Smooth muscle cell (in vitro differentiated cells): ENCODE data around the gene ABCC6. TPM values are rescaled to one million over a fixed set of nuclear protein-coding genes. Genes with fewer than 3 reads are reported as not detected.

Experiments used
- DNase-seq: peaks from one replicate; lab custom pipeline; 2025; ENCODE audit not compliant: unreplicated experiment; lab: John Stamatoyannopoulos, UW
- H2AFZ ChIP-seq: fragments of 200-600 bp; sonication (generic); 2 replicates; pipeline ENCODE4 v1.6.0; 2016; ENCODE audit warnings: antibody characterized with exemption, low read depth, mild to moderate bottlenecking
- H3F3A ChIP-seq: fragments of 200-600 bp; sonication (generic); 2 replicates; pipeline ENCODE4 v1.6.0; 2017; ENCODE audit warnings: antibody characterized with exemption, low read depth
- H3K27ac ChIP-seq: fragments of 200-600 bp; sonication (generic); 2 replicates; pipeline ENCODE4 v1.5.1; 2016; ENCODE audit warnings: low read depth, mild to moderate bottlenecking
- H3K27me3 ChIP-seq: fragments of 200-600 bp; sonication (generic); 2 replicates; pipeline ENCODE4 v1.6.1; 2016; ENCODE audit warnings: low read depth, mild to moderate bottlenecking
- H3K36me3 ChIP-seq: fragments of 200-600 bp; sonication (generic); 2 replicates; pipeline ENCODE4 v1.5.1; 2016; ENCODE audit warnings: low read depth
- H3K4me1 ChIP-seq: fragments of 200-600 bp; sonication (generic); 2 replicates; pipeline ENCODE4 v1.5.1; 2016; ENCODE audit warnings: low read depth
- H3K4me2 ChIP-seq: fragments of 200-600 bp; sonication (generic); 2 replicates; pipeline ENCODE4 v1.6.0; 2016; ENCODE audit warnings: mild to moderate bottlenecking
- H3K4me3 ChIP-seq: fragments of 200-600 bp; sonication (generic); 2 replicates; pipeline ENCODE4 v1.5.1; 2016; ENCODE audit warnings: mild to moderate bottlenecking
- H3K79me2 ChIP-seq: fragments of 200-600 bp; sonication (generic); 2 replicates; pipeline ENCODE4 v1.6.0; 2016; ENCODE audit warnings: low read depth, mild to moderate bottlenecking
- H3K9ac ChIP-seq: fragments of 200-600 bp; sonication (generic); 2 replicates; pipeline ENCODE4 v1.6.0; 2016; ENCODE audit warnings: low read depth
- H3K9me3 ChIP-seq: fragments of 200-600 bp; sonication (generic); replicated peaks from 2 replicates; pipeline ENCODE4 v1.5.1; 2016; ENCODE audit warnings: low read depth
- H4K20me1 ChIP-seq: fragments of 200-600 bp; sonication (generic); 2 replicates; pipeline ENCODE4 v1.6.0; 2016; ENCODE audit warnings: low read depth
- CTCF ChIP-seq: fragments of 200-600 bp; sonication (generic); IDR thresholded peaks from 2 replicates; pipeline ENCODE4 v1.5.1; 2017; ENCODE audit warnings: borderline replicate concordance, mild to moderate bottlenecking, antibody characterized with exemption; ENCODE audit not compliant: insufficient read depth, poor library complexity, severe bottlenecking
- WGBS: methylation state at CpG from one replicate; pipeline ENCODE4 v1.1.7; 2016; ENCODE audit warnings: low lambda C conversion rate; 5-methylcytosine and 5-hydroxymethylcytosine counted together
- polyA plus RNA-seq: library from polyadenylated mRNA; unstranded; fragments of >200 nt; fragmentation: Nextera tagmentation; extraction: Ambion mirVana; gene quantifications from 2 replicates; pipeline ENCODE4 v1.2.1, GENCODE V29; 2016
- total RNA-seq: library from RNA; depleted of rRNA; stranded (reverse); fragments of >200 nt; gene quantifications from 2 replicates; pipeline ENCODE4 v1.2.3, GENCODE V29; 2014

The ABCC6 gene
- total and polyA plus RNA-seq, 2 experiments from 2014 or later, result 0.94 to 1.9 TPM

- no peaks in the 10 kb centered on the region for H3K9me3 ChIP-seq
- H4K20me1 ChIP-seq, result no peaks in the 10 kb centered on the region
- TF ChIP-seq CTCF, result no peak
- no peak overlapping the region for H3K4me2 ChIP-seq
- H2AFZ ChIP-seq, result no peak overlapping the region
- no peak overlapping the region for H3K27ac ChIP-seq
- no peaks in the 10 kb centered on the region for H3K36me3 ChIP-seq
- DNase-seq, result no peak
- H3K79me2 ChIP-seq, result no peaks in the 10 kb centered on the region
- no peaks in the 10 kb centered on the region for H3K27me3 ChIP-seq
- H3K4me3 ChIP-seq, result no peak overlapping the region
- no peaks in the 10 kb centered on the region for H3F3A ChIP-seq
- WGBS, result 96% methylated on average over 4 of the region's 4 CpGs
- H3K4me1 ChIP-seq, result no peaks in the 10 kb centered on the region
- no peak overlapping the region for H3K9ac ChIP-seq
These were observed 124.0 kb downstream of the ABCC6 start for GRCh38 chr16:16099320-16099719.

Other genes starting within 250 kb of the ABCC6 start
- gene NOMO3, start 9.0 kb upstream of the ABCC6 start, total RNA-seq, result 6.9 and 18.5 TPM in 2 replicates
- gene NOMO3, start 9.0 kb upstream of the ABCC6 start, polyA plus RNA-seq, result 7.6 and 9.8 TPM in 2 replicates
- not detected in 2 replicates for gene NPIPA7, start 155.6 kb upstream of the ABCC6 start, total RNA-seq
- 0.27 and 0.64 TPM in 2 replicates for gene NPIPA7, start 155.6 kb upstream of the ABCC6 start, polyA plus RNA-seq